HG03159 (cell line): ENCODE measurements around the gene DHRS9.
"Not testable (repeated sequence)": the region's sequence is repeated elsewhere in the genome, so short reads cannot be mapped to it uniquely, and the experiment has no call there.

Experiments
- ATAC-seq: cut with Tn5 transposase; IDR thresholded peaks from one replicate; pipeline ENCODE4 v1.9.1; 2021; ENCODE audit warnings: mild to moderate bottlenecking, moderate library complexity; ENCODE audit not compliant: unreplicated experiment

The DHRS9 gene

DNA sequence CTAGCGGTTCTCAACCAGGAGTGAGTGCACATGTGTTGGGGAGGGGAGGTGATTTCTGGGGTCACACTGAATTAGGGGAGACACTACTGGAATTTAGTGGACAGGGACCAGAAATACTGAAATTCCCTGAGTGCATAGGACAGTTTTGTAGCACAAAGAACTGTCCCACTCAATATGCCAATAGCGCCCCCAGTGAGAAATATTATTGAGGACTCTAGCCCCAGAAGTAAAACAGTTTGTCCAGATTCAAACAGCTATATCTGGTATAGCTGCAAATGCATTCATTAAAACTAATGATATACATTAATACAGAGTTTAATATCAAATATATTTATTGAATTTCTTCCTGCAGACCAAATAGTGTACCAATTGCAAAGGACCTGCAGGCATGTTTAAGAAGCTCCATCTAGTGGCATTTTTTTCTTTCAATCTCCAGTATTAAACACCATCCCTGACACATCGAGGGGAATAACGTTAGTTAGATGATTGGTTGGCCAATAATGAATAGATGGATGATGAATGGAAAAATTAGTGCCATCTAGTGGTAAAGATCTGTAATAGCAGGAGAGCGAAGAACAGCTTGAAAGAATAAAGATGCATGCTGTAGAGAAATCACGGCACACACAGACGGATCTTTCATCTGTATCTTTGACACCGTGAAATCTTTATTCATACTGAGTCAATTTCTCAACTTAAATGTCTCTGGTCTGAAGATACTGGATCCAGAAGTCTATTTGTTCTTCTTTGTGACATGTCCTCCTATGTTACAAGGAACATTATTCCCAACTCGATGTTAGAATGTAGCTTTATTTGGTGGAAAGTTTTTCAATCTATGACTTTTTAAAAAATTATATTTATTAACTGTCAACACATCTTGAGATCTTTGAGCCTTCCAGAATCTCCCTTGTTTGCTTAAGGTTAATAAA, 62.5 kb downstream of the DHRS9 start:
- ATAC-seq = peak; percentile 83

DNA sequence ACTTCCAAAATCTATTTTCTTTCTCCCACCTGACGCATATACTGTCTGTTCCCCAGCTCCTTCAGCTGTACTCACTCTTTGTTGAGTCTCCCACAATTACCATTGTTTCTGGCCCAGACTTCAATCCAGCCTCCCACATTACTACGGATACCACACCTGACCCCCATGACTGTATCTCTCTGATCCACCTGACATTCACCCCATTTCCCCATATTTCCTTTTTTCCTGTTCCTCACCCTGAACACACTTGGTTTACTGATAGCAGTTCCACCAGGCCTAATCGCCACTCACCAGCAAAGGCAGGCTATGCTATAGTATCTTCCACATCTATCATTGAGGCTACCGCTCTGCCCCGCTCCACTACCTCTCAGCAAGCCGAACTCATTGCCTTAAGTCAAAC, 64.9 kb downstream of the DHRS9 start:
- ATAC-seq = not testable (repeated sequence)

DNA sequence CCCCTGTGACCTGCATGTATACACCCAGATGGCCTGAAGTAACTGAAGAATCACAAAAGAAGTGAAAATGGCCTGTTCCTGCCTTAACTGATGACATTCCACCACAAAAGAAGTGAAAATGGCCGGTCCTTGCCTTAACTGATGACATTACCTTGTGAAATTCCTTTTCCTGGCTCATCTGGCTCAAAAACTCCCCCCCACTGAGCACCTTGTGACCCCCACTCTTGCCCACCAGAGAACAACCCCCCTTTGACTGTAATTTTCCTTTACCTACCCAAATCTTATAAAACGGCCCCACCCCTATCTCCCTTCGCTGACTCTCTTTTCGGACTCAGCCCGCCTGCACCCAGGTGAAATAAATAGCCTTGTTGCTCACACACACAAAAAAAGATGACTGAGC, 67.1 kb downstream of the DHRS9 start:
- ATAC-seq = not testable (repeated sequence)

DNA sequence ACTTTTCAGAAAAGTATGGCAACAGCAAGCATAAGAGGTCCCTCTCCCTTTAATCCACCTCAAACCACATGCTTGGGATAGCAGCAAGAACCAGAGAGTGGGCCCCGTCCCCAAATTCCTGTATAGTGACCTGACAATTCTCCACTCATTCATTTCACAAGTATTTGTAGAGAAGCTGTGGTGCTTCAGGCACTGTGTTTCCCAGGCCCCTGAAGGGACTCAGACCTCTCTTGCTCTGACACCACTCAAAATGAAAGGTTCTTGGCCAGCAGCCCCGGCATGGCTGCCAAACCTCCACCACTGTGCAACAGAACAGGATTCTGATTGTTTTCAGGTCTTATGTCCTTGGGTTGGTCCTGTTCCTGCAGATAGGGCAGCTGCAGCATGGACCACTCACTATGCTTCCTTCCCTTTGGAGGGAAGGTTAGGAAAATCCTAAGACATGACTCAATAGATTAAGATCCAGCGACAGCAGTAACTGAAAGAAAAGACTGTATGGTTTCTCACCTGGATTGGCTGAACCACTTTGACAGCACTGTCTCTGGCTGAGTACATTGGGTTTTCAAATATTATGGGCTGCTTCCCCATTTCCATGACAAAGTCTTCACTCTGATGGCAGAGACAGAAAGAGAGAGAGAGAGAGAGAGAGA, 67.6 kb downstream of the DHRS9 start:
- ATAC-seq = no peak

GRCh38 chr2:169137924-169138323, 68.6 kb downstream of the DHRS9 start:
- ATAC-seq = no peak

GRCh38 chr2:169139145-169139544, 69.8 kb downstream of the DHRS9 start:
- ATAC-seq = no peak

DNA sequence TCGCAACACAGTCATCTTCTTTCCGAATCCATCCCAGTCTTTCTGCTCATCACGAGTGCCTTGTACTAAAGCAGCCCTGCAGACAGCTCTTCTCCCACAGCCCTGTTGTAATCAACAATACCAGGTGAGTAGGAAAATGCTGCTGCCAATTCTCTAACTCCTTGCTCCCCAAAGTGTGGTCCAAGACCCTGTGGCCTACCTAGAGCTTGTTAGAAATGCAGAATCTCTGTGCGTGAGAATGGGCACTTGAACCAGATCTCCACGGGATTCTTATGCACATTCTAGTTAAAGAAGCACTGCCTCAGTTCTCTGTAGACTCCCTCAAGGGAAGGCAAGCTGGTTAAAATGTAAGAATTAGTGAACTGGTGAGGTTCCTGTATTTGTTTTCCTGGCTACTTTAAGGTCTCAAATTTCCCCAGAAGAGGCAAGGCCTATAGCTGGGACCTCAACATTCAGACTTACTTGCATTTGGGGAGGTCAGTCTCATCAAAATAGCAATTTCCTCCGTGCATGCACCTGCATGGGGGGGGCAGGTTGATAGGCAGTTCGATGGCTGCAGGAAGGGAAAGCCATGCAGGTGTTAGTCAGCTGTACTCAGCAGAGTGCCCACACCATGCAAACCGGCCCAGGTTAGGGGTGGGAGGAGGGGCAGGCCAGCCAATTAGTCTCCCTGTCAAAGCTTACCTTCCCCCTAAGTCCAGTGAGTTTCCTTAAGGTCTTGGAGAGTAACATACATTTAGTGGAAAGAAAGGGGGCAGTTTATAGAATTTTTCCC, 70.8 kb downstream of the DHRS9 start:
- no peak for ATAC-seq

DNA sequence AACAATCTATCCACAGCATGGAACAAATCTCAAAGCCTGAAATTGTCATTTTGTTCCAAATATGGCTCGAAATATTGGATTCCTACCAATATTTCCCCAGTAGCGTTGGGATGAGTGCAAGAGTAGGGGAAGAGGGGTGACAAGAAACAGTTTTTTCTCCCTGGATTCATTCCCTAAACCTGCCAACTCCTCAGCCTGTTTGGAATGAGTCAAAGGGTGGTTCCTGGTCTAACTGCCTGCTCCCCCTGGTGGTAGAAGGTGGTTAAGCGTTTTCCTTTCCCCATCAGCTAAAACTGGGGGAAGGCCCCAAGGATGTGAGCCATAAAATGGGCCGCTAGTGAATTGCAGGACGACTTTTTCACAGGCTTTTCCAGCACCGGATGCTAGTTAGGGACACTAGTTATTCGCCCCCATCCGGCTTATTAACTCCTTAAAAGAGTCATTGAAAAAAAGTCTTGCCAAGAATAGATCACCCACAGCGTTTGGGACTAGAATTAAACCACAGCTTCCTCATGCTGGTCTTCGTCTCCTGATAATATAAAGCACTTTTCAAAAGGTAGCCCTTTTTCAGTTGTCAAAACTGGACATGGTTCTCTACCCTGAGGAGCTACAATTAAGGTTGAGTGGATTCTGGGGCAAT, 72.5 kb downstream of the DHRS9 start:
- ATAC-seq = peak; percentile 64

DNA sequence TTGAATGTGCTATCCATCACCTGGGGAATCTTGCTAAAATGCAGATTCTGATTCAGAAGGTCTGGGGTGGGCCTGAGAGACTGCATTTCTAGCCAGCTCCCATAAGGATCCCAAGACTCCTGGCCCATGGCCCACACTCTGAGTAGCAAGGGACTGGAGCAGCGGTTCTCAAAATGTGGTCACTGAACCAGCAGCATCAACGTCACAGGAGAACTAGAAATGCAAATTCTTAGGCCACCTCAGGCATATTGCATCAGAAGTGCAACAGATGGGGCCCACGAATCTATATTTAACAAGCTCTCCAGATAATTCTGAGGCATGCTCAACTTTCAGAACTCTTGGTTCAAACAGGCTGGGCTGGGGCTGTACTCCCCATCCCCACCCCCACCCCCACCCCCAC, 74.6 kb downstream of the DHRS9 start:
- ATAC-seq = no peak
